ENCODE results near the gene SYNM. TPM values are rescaled to one million over a fixed set of nuclear protein-coding genes. Genes with fewer than 3 reads are reported as not detected.

The SYNM gene
- total RNA-seq, 1 donor from 2014 or later, result 0.02 TPM

DNA sequence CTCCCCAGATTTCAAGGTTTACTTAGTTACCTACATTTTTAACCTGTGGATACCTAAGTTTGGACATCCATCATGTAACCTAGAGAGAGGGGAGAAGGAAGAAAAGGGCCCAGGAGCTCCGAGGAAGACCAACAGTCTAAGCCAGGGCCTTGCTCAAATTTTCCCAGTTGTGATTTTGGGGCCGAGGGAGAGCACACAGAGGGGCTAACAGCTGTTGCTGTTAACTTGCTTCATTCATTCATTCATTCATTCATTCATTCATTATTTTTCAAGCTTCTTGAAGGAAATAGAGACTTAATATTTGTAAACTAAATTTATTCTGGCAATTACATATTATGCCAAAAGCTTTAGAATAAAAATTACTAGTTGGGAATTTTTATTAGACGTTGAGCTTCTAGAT is 22.9 kb downstream of the SYNM start:
- TF ChIP-seq, protein P1, sequence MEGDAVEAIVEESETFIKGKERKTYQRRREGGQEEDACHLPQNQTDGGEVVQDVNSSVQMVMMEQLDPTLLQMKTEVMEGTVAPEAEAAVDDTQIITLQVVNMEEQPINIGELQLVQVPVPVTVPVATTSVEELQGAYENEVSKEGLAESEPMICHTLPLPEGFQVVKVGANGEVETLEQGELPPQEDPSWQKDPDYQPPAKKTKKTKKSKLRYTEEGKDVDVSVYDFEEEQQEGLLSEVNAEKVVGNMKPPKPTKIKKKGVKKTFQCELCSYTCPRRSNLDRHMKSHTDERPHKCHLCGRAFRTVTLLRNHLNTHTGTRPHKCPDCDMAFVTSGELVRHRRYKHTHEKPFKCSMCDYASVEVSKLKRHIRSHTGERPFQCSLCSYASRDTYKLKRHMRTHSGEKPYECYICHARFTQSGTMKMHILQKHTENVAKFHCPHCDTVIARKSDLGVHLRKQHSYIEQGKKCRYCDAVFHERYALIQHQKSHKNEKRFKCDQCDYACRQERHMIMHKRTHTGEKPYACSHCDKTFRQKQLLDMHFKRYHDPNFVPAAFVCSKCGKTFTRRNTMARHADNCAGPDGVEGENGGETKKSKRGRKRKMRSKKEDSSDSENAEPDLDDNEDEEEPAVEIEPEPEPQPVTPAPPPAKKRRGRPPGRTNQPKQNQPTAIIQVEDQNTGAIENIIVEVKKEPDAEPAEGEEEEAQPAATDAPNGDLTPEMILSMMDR (IDR thresholded peaks at IDR 0.05), result no peak
- Mint-ChIP-seq H3K4me1 (peaks cover 3% of the 10 kb centered on the region), H3K9me3 (no peaks in the 10 kb centered on the region), H3K27me3 (peaks cover 3% of the 10 kb centered on the region), H3K4me3 (no peak overlapping the region), H3K36me3 (ENCODE audit: low read depth) (no peaks in the 10 kb centered on the region), H3K27ac (no peak overlapping the region)
- ChIA-PET POLR2A (no interaction called here), CTCF (interaction anchor here (1.3 kb wide), 1 partner anchor 52 kb away, joined by 3 read pairs; no protein-coding TSS in a partner anchor)
- intact Hi-C loops (cut with micrococcal nuclease), result no loop called here
- ATAC-seq (ENCODE audit: low read depth) (no peak), DNase-seq (no peak)

DNA sequence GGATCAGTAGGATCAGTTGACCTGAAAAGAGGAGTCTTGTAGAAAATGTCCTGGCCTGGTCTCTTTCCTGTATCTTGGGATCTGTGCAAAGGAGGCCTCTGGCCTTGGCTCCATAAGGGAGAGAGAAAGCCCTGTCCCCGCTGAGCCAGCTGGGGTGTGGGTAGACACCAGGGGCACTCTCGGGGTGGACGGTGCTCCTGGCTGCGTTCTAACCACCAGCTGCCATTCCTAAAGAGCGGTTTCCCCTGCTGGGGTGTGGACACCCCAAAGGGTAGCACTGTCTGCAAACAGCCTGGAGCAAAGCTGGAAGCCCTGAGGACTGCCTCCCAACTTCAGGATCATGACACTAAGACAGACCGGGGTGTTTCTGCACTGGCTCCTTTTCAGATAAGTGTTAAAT is 23.5 kb downstream of the SYNM start:
- TF ChIP-seq, protein P1 (IDR thresholded peaks at IDR 0.05), result no peak
- Mint-ChIP-seq H3K9me3 (no peaks in the 10 kb centered on the region), H3K36me3 (ENCODE audit: low read depth) (no peaks in the 10 kb centered on the region), H3K27me3 (peaks cover 3% of the 10 kb centered on the region), H3K4me3 (no peak overlapping the region), H3K4me1 (peaks cover 3% of the 10 kb centered on the region), H3K27ac (no peak overlapping the region)
- intact Hi-C loops (cut with micrococcal nuclease), result no loop called here
- DNase-seq, result no peak
- POLR2A ChIA-PET, result no interaction called here
- ATAC-seq (ENCODE audit: low read depth), result no peak
- CTCF ChIA-PET, result no interaction called here

DNA sequence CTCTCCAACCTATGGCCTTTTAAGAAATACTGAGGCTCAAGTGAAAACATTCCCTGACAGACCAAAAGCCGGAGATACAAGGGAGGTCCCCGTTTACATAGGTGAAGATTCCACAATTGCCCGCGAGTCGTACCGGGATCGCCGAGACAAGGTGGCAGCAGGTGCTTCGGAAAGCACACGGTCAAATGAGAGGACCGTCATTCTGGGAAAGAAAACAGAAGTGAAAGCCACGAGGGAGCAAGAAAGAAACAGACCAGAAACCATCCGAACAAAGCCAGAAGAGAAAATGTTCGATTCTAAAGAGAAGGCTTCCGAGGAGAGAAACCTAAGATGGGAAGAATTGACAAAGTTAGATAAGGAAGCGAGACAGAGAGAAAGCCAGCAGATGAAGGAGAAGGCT is 24.8 kb downstream of the SYNM start:
- POLR2A ChIA-PET, result no interaction called here

DNA sequence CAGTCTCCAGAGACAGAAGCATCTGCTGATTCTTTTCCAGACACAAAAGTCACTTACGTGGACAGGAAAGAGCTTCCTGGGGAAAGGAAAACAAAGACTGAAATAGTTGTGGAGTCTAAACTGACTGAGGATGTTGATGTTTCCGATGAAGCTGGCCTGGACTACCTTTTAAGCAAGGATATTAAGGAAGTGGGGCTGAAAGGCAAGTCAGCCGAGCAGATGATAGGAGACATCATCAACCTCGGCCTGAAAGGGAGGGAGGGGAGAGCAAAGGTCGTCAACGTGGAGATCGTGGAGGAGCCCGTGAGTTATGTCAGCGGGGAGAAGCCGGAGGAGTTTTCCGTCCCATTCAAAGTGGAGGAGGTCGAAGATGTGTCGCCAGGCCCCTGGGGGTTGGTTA is 25.4 kb downstream of the SYNM start:
- intact Hi-C loops (cut with micrococcal nuclease), result no loop called here
- no peaks in the 10 kb centered on the region for H3K36me3 Mint-ChIP-seq (ENCODE audit: low read depth)
- H3K4me3 Mint-ChIP-seq, result no peak overlapping the region
- DNase-seq, result no peak
- CTCF ChIA-PET, result no interaction called here
- no peak overlapping the region for H3K27ac Mint-ChIP-seq
- peaks cover 3% of the 10 kb centered on the region for H3K27me3 Mint-ChIP-seq
- POLR2A ChIA-PET, result no interaction called here
- peaks cover 3% of the 10 kb centered on the region for H3K4me1 Mint-ChIP-seq
- no peak for ATAC-seq (ENCODE audit: low read depth)
- TF ChIP-seq, protein P1 (IDR thresholded peaks at IDR 0.05), result no peak
- no peaks in the 10 kb centered on the region for H3K9me3 Mint-ChIP-seq

More for the DNA sequence above, 24.8 kb downstream of the SYNM start:
- CTCF ChIA-PET, result no interaction called here
- peaks cover 3% of the 10 kb centered on the region for H3K4me1 Mint-ChIP-seq
- no peak overlapping the region for H3K4me3 Mint-ChIP-seq
- peaks cover 3% of the 10 kb centered on the region for H3K27me3 Mint-ChIP-seq
- TF ChIP-seq, protein P1 (IDR thresholded peaks at IDR 0.05), result no peak
- intact Hi-C loops (cut with micrococcal nuclease), result no loop called here
- ATAC-seq (ENCODE audit: low read depth), result no peak
- no peaks in the 10 kb centered on the region for H3K9me3 Mint-ChIP-seq
- no peak overlapping the region for H3K27ac Mint-ChIP-seq
- no peak for DNase-seq
- no peaks in the 10 kb centered on the region for H3K36me3 Mint-ChIP-seq (ENCODE audit: low read depth)

DNA sequence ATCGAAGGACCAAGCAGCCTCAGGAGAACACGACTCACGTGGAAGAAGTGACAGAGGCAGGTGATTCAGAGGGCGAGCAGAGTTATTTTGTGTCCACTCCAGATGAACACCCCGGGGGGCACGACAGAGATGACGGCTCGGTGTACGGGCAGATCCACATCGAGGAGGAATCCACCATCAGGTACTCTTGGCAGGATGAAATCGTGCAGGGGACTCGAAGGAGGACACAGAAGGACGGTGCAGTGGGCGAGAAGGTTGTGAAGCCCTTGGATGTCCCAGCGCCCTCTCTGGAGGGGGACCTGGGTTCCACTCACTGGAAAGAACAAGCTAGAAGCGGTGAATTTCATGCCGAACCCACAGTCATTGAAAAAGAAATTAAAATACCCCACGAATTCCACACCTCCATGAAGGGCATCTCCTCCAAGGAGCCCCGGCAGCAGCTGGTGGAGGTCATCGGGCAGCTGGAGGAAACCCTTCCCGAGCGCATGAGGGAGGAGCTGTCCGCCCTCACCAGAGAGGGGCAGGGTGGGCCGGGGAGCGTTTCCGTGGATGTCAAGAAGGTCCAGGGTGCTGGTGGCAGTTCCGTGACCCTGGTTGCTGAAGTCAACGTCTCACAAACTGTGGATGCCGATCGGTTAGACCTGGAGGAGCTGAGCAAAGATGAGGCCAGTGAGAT is 26.0 kb downstream of the SYNM start:
- TF ChIP-seq, protein P1 (IDR thresholded peaks at IDR 0.05), result no peak
- no peak overlapping the region for H3K27ac Mint-ChIP-seq

More for the DNA sequence above, 26.0 kb downstream of the SYNM start:
- no peak for DNase-seq
- intact Hi-C loops (cut with micrococcal nuclease), result no loop called here
- Mint-ChIP-seq H3K9me3 (no peaks in the 10 kb centered on the region), H3K36me3 (ENCODE audit: low read depth) (no peaks in the 10 kb centered on the region), H3K27me3 (peaks cover 3% of the 10 kb centered on the region), H3K4me3 (no peak overlapping the region), H3K4me1 (peaks cover 3% of the 10 kb centered on the region)
- ATAC-seq (ENCODE audit: low read depth), result no peak
- POLR2A ChIA-PET, result no interaction called here
- CTCF ChIA-PET, result no interaction called here
